ENCODE data around the gene TMEM163. TPM values are rescaled to one million over a fixed set of nuclear protein-coding genes. Genes with fewer than 3 reads are reported as not detected.

TMEM163 gene
- total RNA-seq, 1 donor: not detected

GRCh38 chr2:134716721-134717243, 2.0 kb downstream of the TMEM163 start:
- Histone ChIP-seq H3K36me3 (ENCODE audit: insufficient read depth, low read length) (no peaks in the 10 kb centered on the region), H3K79me2 (ENCODE audit: insufficient read depth, low read length) (no peaks in the 10 kb centered on the region), H2AFZ (ENCODE audit: low read length) (no peak overlapping the region), H3K4me1 (ENCODE audit: insufficient read depth, low read length) (no peaks in the 10 kb centered on the region), H3K9me3 (ENCODE audit: low read depth, low read length) (no peaks in the 10 kb centered on the region), H3K27ac (ENCODE audit: low read depth, low read length) (no peak overlapping the region), H3K4me3 (ENCODE audit: insufficient read depth, low read length) (no peak overlapping the region), H3K27me3 (ENCODE audit: insufficient read depth, low read length) (peaks cover 70% of the 10 kb centered on the region), H3K4me2 (ENCODE audit: insufficient read depth, low read length) (no peak overlapping the region), H4K20me1 (ENCODE audit: insufficient read depth, low read length) (no peaks in the 10 kb centered on the region)
- no peak for DNase-seq (ENCODE audit: insufficient read length, low spot score, missing footprints)
- no peak for TF ChIP-seq CTCF (IDR thresholded peaks at IDR 0.05; ENCODE audit: extremely low read depth, low read depth, low read length)

DNA sequence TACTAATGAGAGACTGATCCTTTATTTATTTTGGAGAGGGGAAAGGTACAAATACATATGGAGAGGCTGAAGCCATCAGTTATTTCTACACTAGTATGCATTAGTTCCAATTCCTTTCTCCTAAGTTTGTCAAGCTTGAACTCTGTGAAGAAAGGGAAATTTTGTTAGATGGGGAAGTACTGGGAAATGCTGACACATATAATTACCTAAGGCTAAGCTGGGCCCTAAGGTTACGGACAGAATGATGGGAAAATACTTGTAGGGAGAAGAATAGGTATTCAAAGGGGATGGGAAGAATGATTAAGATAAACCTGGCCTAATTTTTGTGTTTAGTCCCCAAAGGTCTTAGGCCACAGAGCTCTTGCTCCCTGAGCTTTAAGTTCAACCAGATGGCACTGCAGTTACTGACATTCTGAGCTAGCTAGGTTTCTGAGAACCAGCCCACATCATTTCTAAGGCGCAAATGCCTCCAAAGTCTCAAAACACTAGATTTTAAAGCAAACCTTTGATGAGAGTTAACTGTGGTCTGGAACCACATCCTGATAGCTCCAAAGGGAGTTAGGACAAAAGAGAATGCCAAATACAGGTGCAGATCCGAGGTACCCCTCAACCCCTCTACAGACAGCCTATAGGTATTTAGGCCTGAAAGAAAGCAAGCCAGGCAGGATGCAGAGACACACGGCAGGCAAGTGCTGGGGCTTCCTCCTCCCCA, 2.7 kb downstream of the TMEM163 start:
- peaks cover 65% of the 10 kb centered on the region for H3K27me3 ChIP-seq (ENCODE audit: insufficient read depth, low read length)

DNA sequence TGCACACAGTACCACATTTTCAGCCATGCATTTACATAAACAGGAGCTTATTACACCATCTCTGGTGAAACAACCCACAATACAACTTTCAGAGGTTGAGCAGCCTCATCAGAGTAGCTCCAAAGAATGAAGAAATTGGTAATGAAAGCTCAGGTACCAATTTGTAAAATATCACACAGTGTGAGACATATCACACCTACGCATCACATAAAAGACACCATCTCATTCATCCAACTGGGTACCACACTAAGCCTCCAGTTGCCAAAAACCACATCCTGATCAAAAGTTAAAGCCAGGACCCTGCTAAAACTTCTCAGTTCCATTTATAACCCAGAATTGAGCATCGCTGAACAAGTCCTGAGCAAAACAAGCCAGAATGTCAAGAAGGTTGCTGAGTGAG, 4.6 kb downstream of the TMEM163 start:
- H3K79me2 ChIP-seq (ENCODE audit: insufficient read depth, low read length): no peaks in the 10 kb centered on the region
- no peak overlapping the region for H3K27ac ChIP-seq (ENCODE audit: low read depth, low read length)
- H3K4me2 ChIP-seq (ENCODE audit: insufficient read depth, low read length): no peak overlapping the region
- H3K4me1 ChIP-seq (ENCODE audit: insufficient read depth, low read length): no peaks in the 10 kb centered on the region
- H2AFZ ChIP-seq (ENCODE audit: low read length): no peak overlapping the region
- no peaks in the 10 kb centered on the region for H3K36me3 ChIP-seq (ENCODE audit: insufficient read depth, low read length)
- no peak for DNase-seq (ENCODE audit: insufficient read length, low spot score, missing footprints)
- no peaks in the 10 kb centered on the region for H4K20me1 ChIP-seq (ENCODE audit: insufficient read depth, low read length)
- peaks cover 46% of the 10 kb centered on the region for H3K27me3 ChIP-seq (ENCODE audit: insufficient read depth, low read length)
- H3K4me3 ChIP-seq (ENCODE audit: insufficient read depth, low read length): no peak overlapping the region
- TF ChIP-seq CTCF (IDR thresholded peaks at IDR 0.05; ENCODE audit: extremely low read depth, low read depth, low read length): no peak
- H3K9me3 ChIP-seq (ENCODE audit: low read depth, low read length): no peaks in the 10 kb centered on the region

More for the DNA sequence above, 2.7 kb downstream of the TMEM163 start:
- Histone ChIP-seq H3K79me2 (ENCODE audit: insufficient read depth, low read length) (no peaks in the 10 kb centered on the region), H3K4me2 (ENCODE audit: insufficient read depth, low read length) (no peak overlapping the region), H3K36me3 (ENCODE audit: insufficient read depth, low read length) (no peaks in the 10 kb centered on the region), H2AFZ (ENCODE audit: low read length) (no peak overlapping the region), H3K4me3 (ENCODE audit: insufficient read depth, low read length) (no peak overlapping the region), H4K20me1 (ENCODE audit: insufficient read depth, low read length) (no peaks in the 10 kb centered on the region), H3K9me3 (ENCODE audit: low read depth, low read length) (no peaks in the 10 kb centered on the region), H3K4me1 (ENCODE audit: insufficient read depth, low read length) (no peaks in the 10 kb centered on the region), H3K27ac (ENCODE audit: low read depth, low read length) (no peak overlapping the region)
- no peak for TF ChIP-seq CTCF (IDR thresholded peaks at IDR 0.05; ENCODE audit: extremely low read depth, low read depth, low read length)
- no peak for DNase-seq (ENCODE audit: insufficient read length, low spot score, missing footprints)

DNA sequence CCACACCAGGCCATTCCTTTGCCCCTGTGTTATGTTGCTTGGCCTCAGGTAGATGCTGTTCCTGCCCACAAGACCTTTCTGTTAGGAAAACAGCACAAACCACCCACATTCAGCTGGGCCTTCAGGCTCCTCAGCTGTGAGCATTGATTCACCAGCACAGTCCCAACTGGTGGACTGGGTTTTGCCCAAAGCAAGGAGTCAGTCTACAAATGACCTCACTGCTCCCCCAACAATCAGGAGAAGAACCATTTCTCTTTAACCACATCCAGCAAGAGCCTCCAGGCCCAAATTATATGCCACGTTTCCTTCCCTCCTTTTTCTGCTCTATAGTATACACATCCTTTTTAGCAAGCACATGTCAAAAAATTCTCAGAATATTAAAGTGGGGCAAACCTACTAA, 5.2 kb downstream of the TMEM163 start:
- no peak overlapping the region for H3K4me3 ChIP-seq (ENCODE audit: insufficient read depth, low read length)

More for the DNA sequence above, 5.2 kb downstream of the TMEM163 start:
- no peak for TF ChIP-seq CTCF (IDR thresholded peaks at IDR 0.05; ENCODE audit: extremely low read depth, low read depth, low read length)
- Histone ChIP-seq H3K9me3 (ENCODE audit: low read depth, low read length) (no peaks in the 10 kb centered on the region), H3K79me2 (ENCODE audit: insufficient read depth, low read length) (no peaks in the 10 kb centered on the region), H3K4me2 (ENCODE audit: insufficient read depth, low read length) (no peak overlapping the region), H4K20me1 (ENCODE audit: insufficient read depth, low read length) (no peaks in the 10 kb centered on the region), H3K27me3 (ENCODE audit: insufficient read depth, low read length) (peaks cover 45% of the 10 kb centered on the region), H2AFZ (ENCODE audit: low read length) (no peak overlapping the region), H3K27ac (ENCODE audit: low read depth, low read length) (no peak overlapping the region), H3K36me3 (ENCODE audit: insufficient read depth, low read length) (no peaks in the 10 kb centered on the region), H3K4me1 (ENCODE audit: insufficient read depth, low read length) (no peaks in the 10 kb centered on the region)
- no peak for DNase-seq (ENCODE audit: insufficient read length, low spot score, missing footprints)

Data from osteoblast (primary cell).